UCSD-AML1 (cell line): ENCODE measurements around the gene SLC1A5.
"Not testable (repeated sequence)": the region's sequence is repeated elsewhere in the genome, so short reads cannot be mapped to it uniquely, and the experiment has no call there.

ENCODE experiments used
- DNase-seq: peaks from one replicate; lab custom pipeline; 2025; ENCODE audit not compliant: unreplicated experiment; lab: John Stamatoyannopoulos, UW

The SLC1A5 gene

GRCh38 chr19:46802152-46802551 lies 13.8 kb upstream of the SLC1A5 start:
- DNase-seq, result no peak

GRCh38 chr19:46798713-46799112 lies 10.3 kb upstream of the SLC1A5 start:
- no peak for DNase-seq

GRCh38 chr19:46797881-46798280 lies 9.5 kb upstream of the SLC1A5 start:
- DNase-seq, result no peak

DNA sequence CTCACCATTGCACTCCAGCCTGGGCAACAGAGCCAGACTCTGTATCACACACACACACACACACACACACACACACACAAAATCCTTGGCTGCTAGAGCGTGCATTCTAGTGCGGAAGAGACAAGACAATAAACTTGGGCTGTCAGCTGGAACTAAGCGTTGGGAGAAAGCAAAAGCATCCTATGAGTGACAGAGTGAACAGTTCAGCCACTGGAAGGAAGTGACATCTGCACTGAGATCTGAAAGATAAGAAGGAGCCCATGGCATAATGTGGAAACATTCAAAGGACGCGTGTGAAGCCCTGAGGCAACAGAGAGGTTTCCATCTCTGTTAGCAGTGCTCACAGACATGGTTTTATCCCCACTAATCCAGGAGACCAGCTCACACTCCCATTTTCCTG lies 3.5 kb upstream of the SLC1A5 start:
- DNase-seq, result no peak

- no peak for DNase-seq
These were observed 977 bp upstream of the SLC1A5 start for GRCh38 chr19:46789371-46789770.

GRCh38 chr19:46788968-46789338 lies 559 bp upstream of the SLC1A5 start:
- DNase-seq, result no peak

GRCh38 chr19:46787331-46788261 lies 798 bp downstream of the SLC1A5 start:
- peak; percentile 58 for DNase-seq

DNA sequence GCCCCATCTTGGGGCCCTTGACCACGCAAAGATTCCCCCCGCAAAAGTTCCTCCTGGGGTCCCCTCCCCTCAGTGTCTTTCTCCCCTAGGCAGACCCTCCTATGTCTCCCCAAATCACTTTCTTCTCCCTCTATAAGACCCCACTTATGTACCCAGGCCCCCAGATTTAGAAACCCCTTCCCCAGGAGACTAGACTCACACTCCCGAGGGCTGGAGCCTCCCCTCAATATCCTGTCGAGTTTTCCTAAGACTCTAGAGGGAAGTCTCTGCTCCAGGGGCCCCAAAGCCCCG lies 1.4 kb downstream of the SLC1A5 start:
- no peak for DNase-seq

DNA sequence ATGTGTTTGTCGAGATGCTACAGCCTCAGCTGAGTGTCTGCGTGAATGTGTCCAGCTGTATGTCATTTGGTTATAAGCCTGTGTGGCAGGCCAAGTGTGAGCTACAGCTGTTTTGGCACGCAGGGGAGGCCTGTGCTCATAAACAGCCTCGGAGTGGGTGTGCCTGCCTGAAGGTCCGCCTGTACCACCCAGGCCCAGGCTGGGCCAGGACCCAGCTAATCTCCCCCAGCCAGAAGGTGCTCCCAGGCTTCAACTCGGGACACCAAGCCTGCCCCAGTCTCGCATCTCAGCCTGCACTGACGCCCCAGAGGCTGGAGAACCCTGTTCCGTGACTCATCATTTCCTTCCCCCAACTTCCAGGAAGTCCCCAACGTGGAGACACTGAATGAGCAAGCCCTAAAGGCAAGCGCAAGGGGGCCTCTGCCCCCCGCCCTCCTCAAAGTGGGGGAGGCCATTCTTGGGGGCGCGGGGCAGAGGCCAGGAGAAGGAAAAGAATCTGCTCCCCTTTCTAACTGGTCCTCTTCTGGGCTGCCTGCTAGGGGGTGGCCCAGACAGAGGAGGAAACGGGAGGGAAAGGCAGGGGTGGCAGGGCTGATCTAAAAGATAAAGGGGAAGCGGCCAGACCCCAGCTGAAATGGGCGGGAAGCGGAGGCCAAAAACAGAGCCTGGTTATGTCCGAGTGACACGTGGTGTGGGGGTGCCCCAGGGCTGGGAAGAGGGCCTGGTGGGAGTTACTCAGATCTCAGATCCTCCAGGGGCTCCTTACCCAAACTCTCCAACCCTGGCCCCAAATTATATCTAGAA lies 2.0 kb downstream of the SLC1A5 start:
- DNase-seq, result peak; percentile 81

- no peak for DNase-seq
These were observed 2.5 kb downstream of the SLC1A5 start for GRCh38 chr19:46785980-46786235.

DNA sequence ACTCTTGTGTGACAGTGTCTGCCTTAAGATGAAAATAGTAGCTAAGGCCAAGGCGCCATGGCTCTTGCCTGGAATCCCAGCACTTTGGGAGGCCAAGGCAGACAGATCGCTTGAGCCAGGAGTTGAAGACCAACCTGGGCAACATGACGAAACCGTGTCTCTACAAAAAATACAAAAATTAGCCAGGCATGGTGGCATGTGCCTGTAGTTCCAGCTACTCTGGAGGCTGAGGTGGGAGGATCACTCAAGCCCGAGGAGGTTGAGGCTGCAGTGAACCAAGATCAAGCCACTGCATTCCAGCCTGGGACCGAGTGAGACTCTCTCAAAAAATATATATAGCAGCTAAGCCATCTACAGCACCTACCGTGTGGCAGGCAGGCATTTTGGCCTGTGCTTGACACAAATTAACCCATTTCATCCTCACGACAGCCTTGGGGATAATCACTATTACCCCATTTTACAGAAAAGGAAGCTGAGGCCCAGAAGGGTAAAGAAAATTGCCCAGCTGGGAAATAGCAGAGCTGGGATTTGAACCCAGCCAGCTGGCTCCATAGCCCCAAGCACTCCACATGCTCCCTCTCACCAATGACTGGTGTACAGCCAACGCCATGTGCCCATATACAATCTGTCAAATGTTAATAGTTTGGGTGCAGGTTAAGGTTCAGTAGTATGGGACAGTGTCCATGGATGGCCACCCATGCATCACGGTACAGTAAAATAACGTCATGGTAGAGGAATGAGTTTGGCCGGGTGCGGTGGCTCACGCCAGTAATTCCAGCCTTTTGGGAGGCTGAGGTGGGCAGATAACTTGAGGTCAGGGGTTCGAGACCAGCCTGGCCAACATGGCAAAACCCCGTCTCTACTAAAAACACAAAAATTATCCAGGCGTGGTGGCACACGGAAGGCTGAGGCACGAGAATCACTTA lies 3.1 kb downstream of the SLC1A5 start:
- no peak for DNase-seq

GRCh38 chr19:46784262-46785053 lies 3.9 kb downstream of the SLC1A5 start:
- peak; percentile 90 for DNase-seq

GRCh38 chr19:46783670-46784069 lies 4.7 kb downstream of the SLC1A5 start:
- DNase-seq, result no peak

DNA sequence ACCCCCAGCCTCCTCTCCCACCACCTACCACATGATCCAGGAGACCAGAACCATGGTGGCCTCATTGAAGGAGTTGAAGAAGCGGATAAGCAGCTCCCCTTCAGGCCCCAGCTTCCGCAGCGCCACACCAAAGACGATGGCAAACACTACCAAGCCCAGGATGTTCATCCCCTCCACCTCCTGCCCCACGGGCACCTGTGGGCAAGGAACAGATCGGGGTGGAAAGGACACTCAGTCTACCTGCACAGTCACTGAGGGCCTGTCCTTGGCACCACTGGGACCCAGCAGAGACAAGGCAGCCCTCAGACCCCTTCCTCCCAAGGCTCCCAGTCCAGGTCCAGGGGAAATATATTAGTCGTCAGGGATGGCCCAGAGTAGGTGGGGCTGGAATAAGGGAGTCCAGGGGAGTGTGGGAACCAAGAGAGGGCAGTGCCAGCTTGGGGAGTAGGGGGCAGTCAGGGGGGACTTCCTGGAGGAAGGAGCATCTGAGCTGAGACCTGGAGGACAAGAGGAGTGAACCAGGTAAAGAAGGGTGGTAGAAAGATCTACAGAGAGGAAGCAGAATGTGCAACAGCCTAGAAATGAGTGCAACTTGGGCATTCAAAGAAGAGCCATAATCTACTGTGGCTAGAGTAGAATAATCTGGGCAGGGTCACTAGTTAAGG lies 5.9 kb downstream of the SLC1A5 start:
- DNase-seq, result no peak

GRCh38 chr19:46777956-46778645 lies 10.3 kb downstream of the SLC1A5 start:
- not testable (repeated sequence) for DNase-seq

- DNase-seq, result no peak
These were observed 11.2 kb downstream of the SLC1A5 start for GRCh38 chr19:46776927-46777911.

- DNase-seq, result no peak
These were observed 12.6 kb downstream of the SLC1A5 start for GRCh38 chr19:46775642-46776258.

- no peak for DNase-seq
These were observed 15.4 kb downstream of the SLC1A5 start for GRCh38 chr19:46773018-46773399.
